Subcutaneous abdominal adipose tissue (tissue), 5 donors: ENCODE data around the gene AIFM2.
"Not testable (repeated sequence)": the region's sequence is repeated elsewhere in the genome, so short reads cannot be mapped to it uniquely, and the experiment has no call there.

Source experiments
- H3K27ac ChIP-seq: one replicate; pipeline ENCODE4 v1.7.0; 2013; ENCODE audit warnings: low read depth, mild to moderate bottlenecking, inconsistent platforms, low read length, moderate library complexity
- H3K27me3 ChIP-seq, 5 donors: one replicate each; pipeline ENCODE4 v1.7.0; 2013; ENCODE audit warnings: low read length in 5 of 5, inconsistent platforms in 1 of 5; ENCODE audit not compliant: control insufficient read depth in 5 of 5, insufficient read depth in 4 of 5
- H3K36me3 ChIP-seq, 5 donors: one replicate each; pipeline ENCODE4 v1.7.0; 2013; ENCODE audit warnings: low read length in 5 of 5; ENCODE audit not compliant: control insufficient read depth in 5 of 5, insufficient read depth in 5 of 5
- H3K4me1 ChIP-seq, 5 donors: one replicate each; pipeline ENCODE4 v1.7.0; 2013; ENCODE audit warnings: low read length in 5 of 5, mild to moderate bottlenecking in 3 of 5, moderate library complexity in 1 of 5; ENCODE audit not compliant: control insufficient read depth in 5 of 5, insufficient read depth in 5 of 5
- H3K4me3 ChIP-seq, 5 donors: one replicate each; pipeline ENCODE4 v1.7.0; 2013; ENCODE audit warnings: low read length in 5 of 5, low read depth in 1 of 5
- H3K9ac ChIP-seq, 5 donors: one replicate each; pipeline ENCODE4 v1.7.0; 2013; ENCODE audit warnings: low read length in 5 of 5, mild to moderate bottlenecking in 4 of 5, moderate library complexity in 3 of 5
- H3K9me3 ChIP-seq, 5 donors: one replicate each; pipeline ENCODE4 v1.7.0; 2013; ENCODE audit warnings: low read length in 5 of 5; ENCODE audit not compliant: control insufficient read depth in 5 of 5
- donor health status: healthy.
- donor health status: healthy.
- donor health status: healthy.
- donor health status: healthy.
- donor health status: healthy.

Gene AIFM2

GRCh38 chr10:70115948-70116682 lies 16.5 kb downstream of the AIFM2 start:
- peaks cover 2 to 87% (median 63%) of the 10 kb centered on the region in 5 donors for H3K4me1 ChIP-seq
- H3K27me3 ChIP-seq = no peaks in the 10 kb centered on the region
- H3K9ac ChIP-seq = no peak overlapping the region
- no peaks in the 10 kb centered on the region for H3K9me3 ChIP-seq
- H3K27ac ChIP-seq = peak overlapping the region; percentile 72
- no peak overlapping the region for H3K4me3 ChIP-seq
- peaks cover 6 to 94% (median 83%) of the 10 kb centered on the region in 5 donors for H3K36me3 ChIP-seq

GRCh38 chr10:70114902-70115301 lies 17.7 kb downstream of the AIFM2 start:
- no peaks in the 10 kb centered on the region for H3K9me3 ChIP-seq
- H3K27me3 ChIP-seq = no peaks in the 10 kb centered on the region
- H3K9ac ChIP-seq = no peak overlapping the region
- peak overlapping the region; percentile 72 for H3K27ac ChIP-seq
- peaks cover 6 to 88% (median 77%) of the 10 kb centered on the region in 5 donors for H3K36me3 ChIP-seq
- H3K4me1 ChIP-seq = peaks cover 2 to 81% (median 54%) of the 10 kb centered on the region in 5 donors
- no peak overlapping the region for H3K4me3 ChIP-seq

GRCh38 chr10:70112071-70112470 lies 20.6 kb downstream of the AIFM2 start:
- Histone ChIP-seq H3K27ac (peak overlapping the region; percentile 80), H3K9me3 (no peaks in the 10 kb centered on the region), H3K4me1 (peaks cover 0 to 77% (median 29%) of the 10 kb centered on the region in 5 donors), H3K4me3 (no peak overlapping the region), H3K9ac (no peak overlapping the region), H3K36me3 (peaks cover 0 to 78% (median 67%) of the 10 kb centered on the region in 5 donors), H3K27me3 (no peaks in the 10 kb centered on the region)

GRCh38 chr10:70111496-70111895 lies 21.1 kb downstream of the AIFM2 start:
- H3K9ac ChIP-seq = no peak overlapping the region
- H3K27me3 ChIP-seq = no peaks in the 10 kb centered on the region
- peaks cover 0 to 72% (median 25%) of the 10 kb centered on the region in 5 donors for H3K4me1 ChIP-seq
- H3K27ac ChIP-seq = no peak overlapping the region
- H3K9me3 ChIP-seq = no peaks in the 10 kb centered on the region
- no peak overlapping the region for H3K4me3 ChIP-seq
- H3K36me3 ChIP-seq = peaks cover 0 to 75% (median 66%) of the 10 kb centered on the region in 5 donors

- H3K4me1 ChIP-seq = peaks cover 0 to 58% (median 16%) of the 10 kb centered on the region in 5 donors
- H3K9ac ChIP-seq = no peak overlapping the region
- H3K9me3 ChIP-seq = no peaks in the 10 kb centered on the region
- peaks cover 2 to 63% (median 51%) of the 10 kb centered on the region in 5 donors for H3K36me3 ChIP-seq
- no peak overlapping the region for H3K4me3 ChIP-seq
- H3K27me3 ChIP-seq = no peaks in the 10 kb centered on the region
- peak overlapping the region; percentile 21 for H3K27ac ChIP-seq
Measured at GRCh38 chr10:70109064-70109729, 23.4 kb downstream of the AIFM2 start.

- H3K4me3 ChIP-seq = no peak overlapping the region
- peaks cover 2 to 47% (median 31%) of the 10 kb centered on the region in 5 donors for H3K36me3 ChIP-seq
- no peak overlapping the region for H3K27ac ChIP-seq
- peaks cover 0 to 37% (median 4%) of the 10 kb centered on the region in 5 donors for H3K4me1 ChIP-seq
- H3K27me3 ChIP-seq = no peaks in the 10 kb centered on the region
- H3K9ac ChIP-seq = no peak overlapping the region
- no peaks in the 10 kb centered on the region for H3K9me3 ChIP-seq
Measured at GRCh38 chr10:70106958-70107791, 25.4 kb downstream of the AIFM2 start.

GRCh38 chr10:70101668-70102067 lies 31.0 kb downstream of the AIFM2 start:
- Histone ChIP-seq H3K4me3 (no peak overlapping the region), H3K27ac (no peak overlapping the region), H3K9ac (no peak overlapping the region), H3K4me1 (peaks cover 0 to under 1% (median 0%) of the 10 kb centered on the region in 5 donors), H3K36me3 (peaks cover 2 to 32% (median 16%) of the 10 kb centered on the region in 5 donors), H3K9me3 (no peaks in the 10 kb centered on the region), H3K27me3 (no peaks in the 10 kb centered on the region)

- not testable (repeated sequence) for H3K27me3 ChIP-seq, H3K4me3 ChIP-seq, H3K27ac ChIP-seq, H3K9me3 ChIP-seq, H3K9ac ChIP-seq, H3K4me1 ChIP-seq
- H3K36me3 ChIP-seq = peaks cover under 1 to 32% (median 16%) of the 10 kb centered on the region in 5 donors
Measured at GRCh38 chr10:70101068-70101562, 31.5 kb downstream of the AIFM2 start.

GRCh38 chr10:70098271-70098670 lies 34.4 kb downstream of the AIFM2 start:
- no peak overlapping the region for H3K27ac ChIP-seq
- peaks cover 0 to 4% (median 0%) of the 10 kb centered on the region in 5 donors for H3K4me1 ChIP-seq
- no peak overlapping the region for H3K9ac ChIP-seq
- H3K4me3 ChIP-seq = no peak overlapping the region
- no peaks in the 10 kb centered on the region for H3K27me3 ChIP-seq
- no peaks in the 10 kb centered on the region for H3K9me3 ChIP-seq
- peaks cover 4 to 35% (median 14%) of the 10 kb centered on the region in 5 donors for H3K36me3 ChIP-seq
